ENCODE measurements around the gene NFIA. TPM values are rescaled to one million over a fixed set of nuclear protein-coding genes. Genes with fewer than 3 reads are reported as not detected.

NFIA gene
- total and polyA plus RNA-seq, 9 of the 15 experiments (the other 6 are each of a cell fraction or from before 2014, with no cell fraction given) = 5.3 to 24.9 (median 9.8) TPM

DNA sequence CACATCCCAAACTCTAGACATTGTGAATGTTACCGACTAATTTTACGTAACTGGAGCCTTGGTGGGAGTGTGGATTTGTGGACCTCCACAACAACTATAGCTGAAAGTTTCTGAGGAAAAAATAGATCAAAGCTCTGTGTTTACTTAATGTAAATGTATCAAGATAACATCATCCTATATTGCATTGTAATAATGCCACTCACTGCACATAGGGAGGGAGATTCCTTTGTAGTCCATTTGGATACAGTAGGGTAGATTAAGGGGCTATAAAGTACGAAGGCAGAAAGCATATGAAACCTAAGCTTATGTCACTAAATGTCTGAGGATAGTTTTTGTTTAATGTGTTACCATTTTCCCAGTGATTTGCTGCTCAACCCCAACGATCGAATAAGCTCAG lies 369.2 kb downstream of the NFIA start:
- H3K36me3 ChIP-seq (ENCODE audit: control insufficient read depth, insufficient read depth, low read length) = peaks cover 20% of the 10 kb centered on the region; the same call in 2 of the 3 replicates
- H3K9me3 ChIP-seq (replicated peaks; ENCODE audit: control insufficient read depth, insufficient read depth, low read depth, low read length) = no peaks in the 10 kb centered on the region
- ATAC-seq = no peak
- H3K4me3 ChIP-seq = no peak overlapping the region
- intact Hi-C loops (cut with micrococcal nuclease) (loop anchor here (5.0 to 10.0 kb wide), 2 partner anchors 133 to 164 kb away; no protein-coding TSS in a partner anchor), in situ Hi-C loops (cut with MboI) (loop anchor here (25.0 kb wide), 1 partner anchor 1464 kb away; no protein-coding TSS in a partner anchor)
- no TSS peak for BruUV-seq (replicated peaks)
- H3K79me2 ChIP-seq (ENCODE audit: control insufficient read depth, insufficient read depth, low read length) = no peaks in the 10 kb centered on the region
- H4K20me1 ChIP-seq (replicated peaks; ENCODE audit: control insufficient read depth, insufficient read depth, low read length) = no peaks in the 10 kb centered on the region
- H3K9me1 ChIP-seq (ENCODE audit: control insufficient read depth, insufficient read depth, low read length) = no peaks in the 10 kb centered on the region
- no peak overlapping the region for H3K27ac ChIP-seq (ENCODE audit: extremely low read depth, low read depth, low read length)
- no peak overlapping the region for H3K4me2 ChIP-seq (ENCODE audit: insufficient read depth, low read length)
- WGBS (ENCODE audit: insufficient coverage, low coverage, missing lambda C conversion rate) = 90% methylated on average over 5 of the region's 5 CpGs
- peaks cover 3 to 13% of the 10 kb centered on the region in 2 experiments; a peak in 3 of 5 replicates for H3K4me1 ChIP-seq (replicated peaks in 1 of 2; ENCODE audit: control insufficient read depth in 2 of 2, insufficient read depth in 2 of 2, low read length in 2 of 2)
- no peaks in the 10 kb centered on the region for H3K27me3 ChIP-seq (ENCODE audit: control insufficient read depth in 2 of 2, insufficient read depth in 2 of 2, low read length in 2 of 2)
- CTCF ChIA-PET (ENCODE audit: low intra/inter-chr PET ratio) = no interaction called here
- POLR2A ChIA-PET = interaction anchor here (0.7 to 1.5 kb wide), 5 partner anchors 9 to 464 kb away, joined by 3 to 4 read pairs (median 3); no protein-coding TSS in a partner anchor
- no peak overlapping the region for H3K9ac ChIP-seq (ENCODE audit: insufficient read depth in 1 of 2, low read depth in 2 of 2, low read length in 2 of 2)
- DNase-seq (ENCODE audit: extremely low read depth in 1 of 4, low spot score in 3 of 4) = no peak
- H2AFZ ChIP-seq (ENCODE audit: low read depth, low read length) = no peak overlapping the region
- no peak for FAIRE-seq
- TF ChIP-seq GTF2F1 (IDR thresholded peaks at IDR 0.05; ENCODE audit: low read depth, low read length) (no peak), RAD21 (CRISPR knock-in tag; conservative IDR thresholded peaks at IDR 0.05 in 1 of 2, IDR thresholded peaks at IDR 0.05 in 1 of 2) (no peak), CBFA2T2 (conservative IDR thresholded peaks at IDR 0.05) (no peak), ZBED1 (IDR thresholded peaks at IDR 0.05) (no peak), ZBTB8A (IDR thresholded peaks at IDR 0.05; ENCODE audit: partially characterized antibody) (no peak), PHTF2 (CRISPR knock-in tag; IDR thresholded peaks at IDR 0.05) (no peak), EZH2 (IDR thresholded peaks at IDR 0.05; ENCODE audit: borderline replicate concordance, low read depth, low read length) (no peak), ILK (tag; IDR thresholded peaks at IDR 0.05; ENCODE audit: borderline replicate concordance, low read depth) (no peak)
- TF ChIP-seq, protein P1, sequence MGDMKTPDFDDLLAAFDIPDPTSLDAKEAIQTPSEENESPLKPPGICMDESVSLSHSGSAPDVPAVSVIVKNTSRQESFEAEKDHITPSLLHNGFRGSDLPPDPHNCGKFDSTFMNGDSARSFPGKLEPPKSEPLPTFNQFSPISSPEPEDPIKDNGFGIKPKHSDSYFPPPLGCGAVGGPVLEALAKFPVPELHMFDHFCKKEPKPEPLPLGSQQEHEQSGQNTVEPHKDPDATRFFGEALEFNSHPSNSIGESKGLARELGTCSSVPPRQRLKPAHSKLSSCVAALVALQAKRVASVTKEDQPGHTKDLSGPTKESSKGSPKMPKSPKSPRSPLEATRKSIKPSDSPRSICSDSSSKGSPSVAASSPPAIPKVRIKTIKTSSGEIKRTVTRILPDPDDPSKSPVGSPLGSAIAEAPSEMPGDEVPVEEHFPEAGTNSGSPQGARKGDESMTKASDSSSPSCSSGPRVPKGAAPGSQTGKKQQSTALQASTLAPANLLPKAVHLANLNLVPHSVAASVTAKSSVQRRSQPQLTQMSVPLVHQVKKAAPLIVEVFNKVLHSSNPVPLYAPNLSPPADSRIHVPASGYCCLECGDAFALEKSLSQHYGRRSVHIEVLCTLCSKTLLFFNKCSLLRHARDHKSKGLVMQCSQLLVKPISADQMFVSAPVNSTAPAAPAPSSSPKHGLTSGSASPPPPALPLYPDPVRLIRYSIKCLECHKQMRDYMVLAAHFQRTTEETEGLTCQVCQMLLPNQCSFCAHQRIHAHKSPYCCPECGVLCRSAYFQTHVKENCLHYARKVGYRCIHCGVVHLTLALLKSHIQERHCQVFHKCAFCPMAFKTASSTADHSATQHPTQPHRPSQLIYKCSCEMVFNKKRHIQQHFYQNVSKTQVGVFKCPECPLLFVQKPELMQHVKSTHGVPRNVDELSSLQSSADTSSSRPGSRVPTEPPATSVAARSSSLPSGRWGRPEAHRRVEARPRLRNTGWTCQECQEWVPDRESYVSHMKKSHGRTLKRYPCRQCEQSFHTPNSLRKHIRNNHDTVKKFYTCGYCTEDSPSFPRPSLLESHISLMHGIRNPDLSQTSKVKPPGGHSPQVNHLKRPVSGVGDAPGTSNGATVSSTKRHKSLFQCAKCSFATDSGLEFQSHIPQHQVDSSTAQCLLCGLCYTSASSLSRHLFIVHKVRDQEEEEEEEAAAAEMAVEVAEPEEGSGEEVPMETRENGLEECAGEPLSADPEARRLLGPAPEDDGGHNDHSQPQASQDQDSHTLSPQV (IDR thresholded peaks at IDR 0.05) = no peak
- TF ChIP-seq, protein P2, sequence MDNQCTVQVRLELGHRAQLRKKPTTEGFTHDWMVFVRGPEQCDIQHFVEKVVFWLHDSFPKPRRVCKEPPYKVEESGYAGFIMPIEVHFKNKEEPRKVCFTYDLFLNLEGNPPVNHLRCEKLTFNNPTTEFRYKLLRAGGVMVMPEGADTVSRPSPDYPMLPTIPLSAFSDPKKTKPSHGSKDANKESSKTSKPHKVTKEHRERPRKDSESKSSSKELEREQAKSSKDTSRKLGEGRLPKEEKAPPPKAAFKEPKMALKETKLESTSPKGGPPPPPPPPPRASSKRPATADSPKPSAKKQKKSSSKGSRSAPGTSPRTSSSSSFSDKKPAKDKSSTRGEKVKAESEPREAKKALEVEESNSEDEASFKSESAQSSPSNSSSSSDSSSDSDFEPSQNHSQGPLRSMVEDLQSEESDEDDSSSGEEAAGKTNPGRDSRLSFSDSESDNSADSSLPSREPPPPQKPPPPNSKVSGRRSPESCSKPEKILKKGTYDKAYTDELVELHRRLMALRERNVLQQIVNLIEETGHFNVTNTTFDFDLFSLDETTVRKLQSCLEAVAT (IDR thresholded peaks at IDR 0.05) = no peak
- TF ChIP-seq, protein P3, sequence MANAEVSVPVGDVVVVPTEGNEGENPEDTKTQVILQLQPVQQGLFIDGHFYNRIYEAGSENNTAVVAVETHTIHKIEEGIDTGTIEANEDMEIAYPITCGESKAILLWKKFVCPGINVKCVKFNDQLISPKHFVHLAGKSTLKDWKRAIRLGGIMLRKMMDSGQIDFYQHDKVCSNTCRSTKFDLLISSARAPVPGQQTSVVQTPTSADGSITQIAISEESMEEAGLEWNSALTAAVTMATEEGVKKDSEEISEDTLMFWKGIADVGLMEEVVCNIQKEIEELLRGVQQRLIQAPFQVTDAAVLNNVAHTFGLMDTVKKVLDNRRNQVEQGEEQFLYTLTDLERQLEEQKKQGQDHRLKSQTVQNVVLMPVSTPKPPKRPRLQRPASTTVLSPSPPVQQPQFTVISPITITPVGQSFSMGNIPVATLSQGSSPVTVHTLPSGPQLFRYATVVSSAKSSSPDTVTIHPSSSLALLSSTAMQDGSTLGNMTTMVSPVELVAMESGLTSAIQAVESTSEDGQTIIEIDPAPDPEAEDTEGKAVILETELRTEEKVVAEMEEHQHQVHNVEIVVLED (CRISPR knock-in tag; IDR thresholded peaks at IDR 0.05) = no peak
- TF ChIP-seq, protein P4, sequence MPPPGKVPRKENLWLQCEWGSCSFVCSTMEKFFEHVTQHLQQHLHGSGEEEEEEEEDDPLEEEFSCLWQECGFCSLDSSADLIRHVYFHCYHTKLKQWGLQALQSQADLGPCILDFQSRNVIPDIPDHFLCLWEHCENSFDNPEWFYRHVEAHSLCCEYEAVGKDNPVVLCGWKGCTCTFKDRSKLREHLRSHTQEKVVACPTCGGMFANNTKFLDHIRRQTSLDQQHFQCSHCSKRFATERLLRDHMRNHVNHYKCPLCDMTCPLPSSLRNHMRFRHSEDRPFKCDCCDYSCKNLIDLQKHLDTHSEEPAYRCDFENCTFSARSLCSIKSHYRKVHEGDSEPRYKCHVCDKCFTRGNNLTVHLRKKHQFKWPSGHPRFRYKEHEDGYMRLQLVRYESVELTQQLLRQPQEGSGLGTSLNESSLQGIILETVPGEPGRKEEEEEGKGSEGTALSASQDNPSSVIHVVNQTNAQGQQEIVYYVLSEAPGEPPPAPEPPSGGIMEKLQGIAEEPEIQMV (tag; conservative IDR thresholded peaks at IDR 0.05; ENCODE audit: low read depth) = no peak
